OCI-LY3 (cell line): Measurements from ENCODE around the gene LRBA.

Source experiments
- H2AFZ ChIP-seq: fragments of 200-600, 300-600 bp; shearing (Covaris generic); 2 replicates; pipeline ENCODE4 v1.6.0; 2014; ENCODE audit warnings: antibody characterized with exemption, low read depth, low read length
- H3K27ac ChIP-seq: fragments of 200-600, 300-600 bp; sonication (generic); 2 replicates; pipeline ENCODE4 v1.5.1; 2014; ENCODE audit warnings: mild to moderate bottlenecking, low read length, moderate library complexity, mixed read lengths
- H3K27me3 ChIP-seq: fragments of 200-600, 300-600 bp; sonication (generic); 2 replicates; pipeline ENCODE4 v1.6.1; 2014; ENCODE audit warnings: low read depth, low read length, mixed read lengths
- H3K36me3 ChIP-seq: fragments of 200-600, 300-600 bp; sonication (generic); replicated peaks from 2 replicates; pipeline ENCODE3; 2014; ENCODE audit warnings: low read depth, low read length, mixed read lengths
- H3K4me1 ChIP-seq: fragments of 300-600, 200-600 bp; sonication (generic); 2 replicates; pipeline ENCODE4 v1.6.1; 2014; ENCODE audit warnings: low read length, mixed read lengths
- H3K4me2 ChIP-seq: fragments of 200-600, 300-600 bp; sonication (generic); 2 replicates; pipeline ENCODE4 v1.6.1; 2014; ENCODE audit warnings: low read length, mixed read lengths
- H3K4me3 ChIP-seq: fragments of 300-600, 200-600 bp; sonication (generic); 2 replicates; pipeline ENCODE4 v1.5.1; 2014; ENCODE audit warnings: antibody characterized with exemption, mild to moderate bottlenecking, low read length, moderate library complexity
- H3K79me2 ChIP-seq: fragments of 300-600, 200-600 bp; shearing (Covaris generic); 2 replicates; pipeline ENCODE4 v1.6.1; 2014; ENCODE audit warnings: mild to moderate bottlenecking, low read length, mixed read lengths
- H3K9ac ChIP-seq: fragments of 300-600, 200-600 bp; shearing (Covaris generic); 2 replicates; pipeline ENCODE4 v1.6.0; 2014; ENCODE audit warnings: mild to moderate bottlenecking, low read length, moderate library complexity
- H3K9me3 ChIP-seq: fragments of 200-600, 300-600 bp; shearing (Covaris generic); 2 replicates; pipeline ENCODE4 v1.6.1; 2014; ENCODE audit warnings: low read length, mixed read lengths; ENCODE audit not compliant: insufficient read depth
- H4K20me1 ChIP-seq: fragments of 200-600, 300-600 bp; sonication (generic); 2 replicates; pipeline ENCODE4 v1.6.1; 2016; ENCODE audit warnings: low read length, mixed read lengths; ENCODE audit not compliant: insufficient read depth
- CTCF ChIP-seq: fragments of 200-600, 300-600 bp; sonication (generic); IDR thresholded peaks from 2 replicates; pipeline ENCODE4 v1.5.1; 2014; ENCODE audit warnings: antibody characterized with exemption, low read length, low read depth
- EZH2phosphoT487 ChIP-seq: fragments of 200-600 bp; shearing (Covaris generic); IDR thresholded peaks from 2 replicates; pipeline ENCODE4 v1.6.1; 2018; ENCODE audit warnings: antibody characterized with exemption, mixed run types, low read depth

Gene LRBA

GRCh38 chr4:150619042-150619441 is 396.0 kb downstream of the LRBA start:
- no peaks in the 10 kb centered on the region for H3K79me2 ChIP-seq
- no peaks in the 10 kb centered on the region for H3K36me3 ChIP-seq
- peak overlapping the region; percentile 17 for H3K4me2 ChIP-seq
- H3K27ac ChIP-seq: no peak overlapping the region
- H2AFZ ChIP-seq: no peak overlapping the region
- H3K9me3 ChIP-seq: no peaks in the 10 kb centered on the region
- no peaks in the 10 kb centered on the region for H3K27me3 ChIP-seq
- H3K4me1 ChIP-seq: peaks cover 5% of the 10 kb centered on the region; the same call in 1 of the 2 replicates
- no peak overlapping the region for H3K9ac ChIP-seq
- no peak overlapping the region for H3K4me3 ChIP-seq
- TF ChIP-seq EZH2phosphoT487: no peak
- no peak for TF ChIP-seq CTCF
- H4K20me1 ChIP-seq: no peaks in the 10 kb centered on the region

- no peaks in the 10 kb centered on the region for H3K79me2 ChIP-seq
- no peak overlapping the region for H3K4me3 ChIP-seq
- no peaks in the 10 kb centered on the region for H4K20me1 ChIP-seq
- no peak for TF ChIP-seq CTCF
- no peaks in the 10 kb centered on the region for H3K36me3 ChIP-seq
- H3K9me3 ChIP-seq: no peaks in the 10 kb centered on the region
- no peak overlapping the region for H2AFZ ChIP-seq
- H3K27ac ChIP-seq: no peak overlapping the region
- H3K9ac ChIP-seq: no peak overlapping the region
- no peak overlapping the region for H3K4me2 ChIP-seq
- no peaks in the 10 kb centered on the region for H3K27me3 ChIP-seq
- peaks cover 5% of the 10 kb centered on the region; the same call in 1 of the 2 replicates for H3K4me1 ChIP-seq
Measured at GRCh38 chr4:150609131-150609530, 406.0 kb downstream of the LRBA start.

GRCh38 chr4:150600812-150601445 is 414.2 kb downstream of the LRBA start:
- Histone ChIP-seq H3K9ac (no peak overlapping the region), H3K79me2 (no peaks in the 10 kb centered on the region), H2AFZ (no peak overlapping the region), H3K27me3 (no peaks in the 10 kb centered on the region), H4K20me1 (no peaks in the 10 kb centered on the region), H3K36me3 (no peaks in the 10 kb centered on the region), H3K4me2 (peak overlapping the region; percentile 20), H3K9me3 (no peaks in the 10 kb centered on the region), H3K4me1 (peaks cover 17% of the 10 kb centered on the region), H3K4me3 (no peak overlapping the region), H3K27ac (no peak overlapping the region)
- TF ChIP-seq EZH2phosphoT487 (no peak), CTCF (no peak)

GRCh38 chr4:150599547-150599946 is 415.5 kb downstream of the LRBA start:
- Histone ChIP-seq H3K4me1 (peaks cover 18% of the 10 kb centered on the region), H4K20me1 (no peaks in the 10 kb centered on the region), H3K9me3 (no peaks in the 10 kb centered on the region), H3K36me3 (no peaks in the 10 kb centered on the region), H3K9ac (no peak overlapping the region), H3K27ac (no peak overlapping the region), H3K79me2 (no peaks in the 10 kb centered on the region), H2AFZ (no peak overlapping the region), H3K4me2 (no peak overlapping the region), H3K4me3 (no peak overlapping the region), H3K27me3 (no peaks in the 10 kb centered on the region)
- no peak for TF ChIP-seq CTCF
- TF ChIP-seq EZH2phosphoT487: no peak
